HEK293 (cell line): ENCODE data around the gene CLIC4.

Source experiments
- GLIS1 ChIP-seq: fragments of 450-650 bp; formaldehyde crosslinking; IDR thresholded peaks from 2 replicates; pipeline ENCODE4 v1.5.1; 2016; ENCODE audit warnings: missing biosample characterization, missing genetic modification characterization
- PRDM10 ChIP-seq: fragments of 450-650 bp; formaldehyde crosslinking; IDR thresholded peaks from 2 replicates; pipeline ENCODE4 v1.5.1; 2016; ENCODE audit warnings: missing biosample characterization, missing genetic modification characterization
- PRDM6 ChIP-seq: fragments of 450-650 bp; formaldehyde crosslinking; IDR thresholded peaks from 2 replicates; pipeline ENCODE4 v1.5.1; 2017; ENCODE audit warnings: missing biosample characterization, missing genetic modification characterization
- YY2 ChIP-seq: fragments of 450-650 bp; formaldehyde crosslinking; IDR thresholded peaks from 2 replicates; pipeline ENCODE4 v1.5.1; 2016; ENCODE audit warnings: missing biosample characterization, missing genetic modification characterization
- ZBTB8A ChIP-seq: fragments of 450-650 bp; formaldehyde crosslinking; IDR thresholded peaks from 2 replicates; pipeline ENCODE4 v1.5.1; 2016; ENCODE audit warnings: missing biosample characterization, missing genetic modification characterization
- ZNF16 ChIP-seq: fragments of 450-650 bp; formaldehyde crosslinking; IDR thresholded peaks from 2 replicates; pipeline ENCODE4 v1.5.1; 2016; ENCODE audit warnings: low read depth, missing biosample characterization, missing genetic modification characterization
- ZNF174 ChIP-seq: fragments of 450-650 bp; formaldehyde crosslinking; IDR thresholded peaks from 2 replicates; pipeline ENCODE4 v1.5.0; 2017; ENCODE audit warnings: missing biosample characterization, mild to moderate bottlenecking, missing genetic modification characterization
- ZNF184 ChIP-seq: fragments of 450-650 bp; IDR thresholded peaks from 2 replicates; pipeline ENCODE4 v1.5.1; 2018; ENCODE audit warnings: missing biosample characterization, mild to moderate bottlenecking, missing genetic modification characterization
- ZNF324 ChIP-seq: fragments of 450-650 bp; formaldehyde crosslinking; IDR thresholded peaks from 2 replicates; pipeline ENCODE4 v1.5.1; 2016; ENCODE audit warnings: missing biosample characterization, missing genetic modification characterization
- ZNF335 ChIP-seq: fragments of 450-650 bp; formaldehyde crosslinking; conservative IDR thresholded peaks from 2 replicates; pipeline ENCODE4 v1.5.1; 2016; ENCODE audit warnings: missing biosample characterization, missing genetic modification characterization
- ZNF350 ChIP-seq: fragments of 450-650 bp; formaldehyde crosslinking; IDR thresholded peaks from 2 replicates; pipeline ENCODE4 v1.5.0; 2017; ENCODE audit warnings: missing biosample characterization, mild to moderate bottlenecking, missing genetic modification characterization
- ZNF37A ChIP-seq: fragments of 450-650 bp; IDR thresholded peaks from 2 replicates; pipeline ENCODE4 v1.5.1; 2018; ENCODE audit warnings: missing biosample characterization, missing genetic modification characterization
- ZNF404 ChIP-seq: fragments of 450-650 bp; formaldehyde crosslinking; IDR thresholded peaks from 2 replicates; pipeline ENCODE4 v1.5.1; 2017; ENCODE audit warnings: missing biosample characterization, missing genetic modification characterization
- ZNF560 ChIP-seq: fragments of 450-650 bp; formaldehyde crosslinking; IDR thresholded peaks from 2 replicates; pipeline ENCODE4 v1.5.1; 2017; ENCODE audit warnings: missing biosample characterization, missing genetic modification characterization, borderline replicate concordance
- ZNF600 ChIP-seq: fragments of 450-650 bp; formaldehyde crosslinking; IDR thresholded peaks from 2 replicates; pipeline ENCODE4 v1.5.1; 2016; ENCODE audit warnings: missing biosample characterization, missing genetic modification characterization
- ZNF654 ChIP-seq: fragments of 450-650 bp; formaldehyde crosslinking; IDR thresholded peaks from 2 replicates; pipeline ENCODE4 v1.5.1; 2016; ENCODE audit warnings: low read depth, missing biosample characterization, missing genetic modification characterization
- ZNF704 ChIP-seq: fragments of 450-650 bp; formaldehyde crosslinking; IDR thresholded peaks from 2 replicates; pipeline ENCODE4 v1.5.1; 2016; ENCODE audit warnings: missing biosample characterization, missing genetic modification characterization
- ZNF777 ChIP-seq: fragments of 450-650 bp; formaldehyde crosslinking; IDR thresholded peaks from 2 replicates; pipeline ENCODE4 v1.5.1; 2017; ENCODE audit warnings: missing biosample characterization, missing genetic modification characterization, borderline replicate concordance
- ZNF791 ChIP-seq: fragments of 450-650 bp; formaldehyde crosslinking; IDR thresholded peaks from 2 replicates; pipeline ENCODE4 v1.5.1; 2016; ENCODE audit warnings: missing biosample characterization, missing genetic modification characterization
- TF ChIP-seq, protein P1 (sequence below): fragments of 450-650 bp; formaldehyde crosslinking; IDR thresholded peaks from 2 replicates; pipeline ENCODE4 v1.5.0; 2017; ENCODE audit warnings: missing biosample characterization, missing genetic modification characterization, borderline replicate concordance

The CLIC4 gene

DNA sequence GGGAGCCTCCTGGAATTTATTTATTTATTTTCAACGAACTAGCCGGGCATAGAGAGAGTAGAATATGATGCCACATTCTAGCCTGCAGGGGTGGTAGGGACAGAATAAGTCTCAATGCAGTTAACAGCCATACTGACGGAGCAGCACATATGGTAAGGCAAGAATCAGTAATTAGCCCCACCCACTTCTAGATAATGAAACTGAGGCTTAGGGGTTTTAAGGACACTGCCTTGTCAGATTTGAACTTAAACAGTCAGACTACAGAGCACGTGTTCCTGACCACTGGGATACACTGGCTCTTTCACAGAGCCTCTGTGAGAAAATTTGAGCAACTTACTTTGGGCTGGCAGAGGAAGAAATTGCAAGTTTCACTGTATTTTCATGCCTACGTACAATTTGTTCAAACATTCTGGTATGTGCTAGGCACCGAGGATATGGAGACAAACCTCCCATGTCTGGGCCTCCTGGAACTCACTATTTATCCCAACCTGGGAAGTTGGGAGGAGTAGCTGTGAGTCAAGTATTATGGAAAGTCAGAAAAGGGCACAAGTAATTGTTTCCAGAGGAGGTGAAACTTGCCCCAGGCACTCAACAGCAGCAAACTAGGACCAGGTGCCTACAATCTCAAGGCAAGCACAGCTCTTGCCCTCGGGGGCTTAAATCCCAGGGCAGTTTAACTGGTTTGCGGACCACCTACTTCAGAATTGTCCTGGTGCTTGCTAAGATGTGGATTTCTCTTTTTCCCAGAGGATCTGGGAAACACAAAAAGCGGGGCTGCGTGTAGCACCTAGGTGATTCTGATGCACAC is 1.6 kb upstream of the CLIC4 start (continued):
- TF ChIP-seq ZNF174 (tag by site-specific recombination), result no peak
- no peak; the same call in 1 of the 2 replicates for TF ChIP-seq ZNF335 (tag by site-specific recombination)
- no peak for TF ChIP-seq ZNF16
- no peak for TF ChIP-seq ZNF791 (tag by site-specific recombination)
- TF ChIP-seq ZNF704 (tag by site-specific recombination), result no peak
- TF ChIP-seq YY2 (tag by site-specific recombination), result no peak
- no peak for TF ChIP-seq ZNF777
- TF ChIP-seq ZNF37A (tag by site-specific recombination), result no peak
- peak; percentile 19; the same call in 1 of the 2 replicates for TF ChIP-seq ZNF600 (tag by site-specific recombination)
- TF ChIP-seq ZNF404 (tag by site-specific recombination), result no peak
- 0 out of 2 replicates have a peak, but pooled peaks have one; percentile 42 for TF ChIP-seq PRDM6 (tag by site-specific recombination)
- no peak for TF ChIP-seq ZNF654 (tag by site-specific recombination)
- peak; percentile 78 for TF ChIP-seq ZNF184 (tag by site-specific recombination)
- TF ChIP-seq ZNF560 (tag by site-specific recombination), result no peak
- TF ChIP-seq ZNF350 (tag by site-specific recombination), result no peak
- TF ChIP-seq ZBTB8A, result peak; percentile 35; the same call in 1 of the 2 replicates
- TF ChIP-seq GLIS1, result 0 out of 2 replicates have a peak, but pooled peaks have one; percentile 20
- TF ChIP-seq PRDM10 (tag by site-specific recombination), result no peak
- TF ChIP-seq ZNF324 (tag by site-specific recombination), result no peak
- TF ChIP-seq, protein P1, sequence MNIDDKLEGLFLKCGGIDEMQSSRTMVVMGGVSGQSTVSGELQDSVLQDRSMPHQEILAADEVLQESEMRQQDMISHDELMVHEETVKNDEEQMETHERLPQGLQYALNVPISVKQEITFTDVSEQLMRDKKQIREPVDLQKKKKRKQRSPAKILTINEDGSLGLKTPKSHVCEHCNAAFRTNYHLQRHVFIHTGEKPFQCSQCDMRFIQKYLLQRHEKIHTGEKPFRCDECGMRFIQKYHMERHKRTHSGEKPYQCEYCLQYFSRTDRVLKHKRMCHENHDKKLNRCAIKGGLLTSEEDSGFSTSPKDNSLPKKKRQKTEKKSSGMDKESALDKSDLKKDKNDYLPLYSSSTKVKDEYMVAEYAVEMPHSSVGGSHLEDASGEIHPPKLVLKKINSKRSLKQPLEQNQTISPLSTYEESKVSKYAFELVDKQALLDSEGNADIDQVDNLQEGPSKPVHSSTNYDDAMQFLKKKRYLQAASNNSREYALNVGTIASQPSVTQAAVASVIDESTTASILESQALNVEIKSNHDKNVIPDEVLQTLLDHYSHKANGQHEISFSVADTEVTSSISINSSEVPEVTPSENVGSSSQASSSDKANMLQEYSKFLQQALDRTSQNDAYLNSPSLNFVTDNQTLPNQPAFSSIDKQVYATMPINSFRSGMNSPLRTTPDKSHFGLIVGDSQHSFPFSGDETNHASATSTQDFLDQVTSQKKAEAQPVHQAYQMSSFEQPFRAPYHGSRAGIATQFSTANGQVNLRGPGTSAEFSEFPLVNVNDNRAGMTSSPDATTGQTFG, result no peak
